GM12865 (cell line): ENCODE results near the gene CCDC192.

Source experiments
- DNase-seq: peaks from one replicate; pipeline ENCODE4 v3.0.0; 2010; ENCODE audit warnings: low read depth
- H3K4me3 ChIP-seq: 2 replicates; pipeline ENCODE4 v1.5.1; 2011; ENCODE audit warnings: mild to moderate bottlenecking, low read depth, low read length, control low read depth
- CTCF ChIP-seq: IDR thresholded peaks from 2 replicates; pipeline ENCODE4 v1.5.1; 2011; ENCODE audit warnings: low read length, control low read depth, low read depth, inconsistent platforms; ENCODE audit not compliant: insufficient read depth; ENCODE audit errors: missing control alignments

Gene CCDC192

GRCh38 chr5:127910307-127910956 lies 207.2 kb downstream of the CCDC192 start:
- no peak overlapping the region for H3K4me3 ChIP-seq
- TF ChIP-seq CTCF: no peak
- no peak for DNase-seq

GRCh38 chr5:127911619-127912018 lies 208.4 kb downstream of the CCDC192 start:
- no peak for DNase-seq
- no peak for TF ChIP-seq CTCF
- no peak overlapping the region for H3K4me3 ChIP-seq

- H3K4me3 ChIP-seq: no peak overlapping the region
- no peak for DNase-seq
- TF ChIP-seq CTCF: no peak
These were observed 209.2 kb downstream of the CCDC192 start for GRCh38 chr5:127912411-127912810.

- no peak overlapping the region for H3K4me3 ChIP-seq
- no peak for TF ChIP-seq CTCF
- no peak for DNase-seq
These were observed 213.8 kb downstream of the CCDC192 start for GRCh38 chr5:127916885-127917573.

GRCh38 chr5:127919006-127919796 lies 216.0 kb downstream of the CCDC192 start:
- H3K4me3 ChIP-seq: no peak overlapping the region
- DNase-seq: no peak
- TF ChIP-seq CTCF: no peak

- no peak for DNase-seq
- H3K4me3 ChIP-seq: no peak overlapping the region
- no peak for TF ChIP-seq CTCF
These were observed 216.6 kb downstream of the CCDC192 start for GRCh38 chr5:127919818-127920217.
